Adrenal gland (tissue), 12 donors: ENCODE measurements around the gene EHHADH. TPM values are rescaled to one million over a fixed set of nuclear protein-coding genes. Genes with fewer than 3 reads are reported as not detected.

Experiments
- DNase-seq, 7 donors: peaks; one replicate each; pipeline ENCODE4 v3.0.0-alpha.2; 2019 to 2020
- H3K27ac ChIP-seq, 5 donors: fragments of 200-600 bp; sonication (generic) in 4 of 5; 1 replicate in 3 of 5; 2 replicates in 2 of 5; pipeline versions ENCODE4 v1.5.1 to v1.8.0; 2016 to 2020; ENCODE audit warnings: mild to moderate bottlenecking in 1 of 5
- H3K27me3 ChIP-seq: fragments of 200-600 bp; 2 replicates; pipeline ENCODE4 v1.8.0; 2021
- H3K36me3 ChIP-seq, 2 donors: fragments of 200-600 bp; replicated peaks in 1 of 2; 1 replicate in 1 of 2; 2 replicates in 1 of 2; pipeline versions ENCODE4 v1.5.1 to v1.8.0; 2018 to 2022
- H3K4me1 ChIP-seq, 2 donors: fragments of 200-600 bp; replicated peaks in 1 of 2; 1 replicate in 1 of 2; 2 replicates in 1 of 2; pipeline versions ENCODE4 v1.5.1 to v1.8.0; 2018 to 2021
- H3K4me3 ChIP-seq, 4 donors: fragments of 200-600 bp; sonication (generic) in 3 of 4; one replicate each; pipeline ENCODE4 v1.5.1; 2016 to 2018
- H3K9me3 ChIP-seq, 3 donors: fragments of 200-600 bp; sonication (generic) in 1 of 3; replicated peaks in 1 of 3; 1 replicate in 2 of 3; 2 replicates in 1 of 3; pipeline versions ENCODE4 v1.5.1 to v1.8.0; 2016 to 2021
- CTCF ChIP-seq, 6 experiments: fragments of 450-650 bp in 4 of 6; fragments of 200-600 bp in 2 of 6; sonication (generic) in 1 of 6; IDR thresholded peaks; 1 replicate in 5 of 6; 2 replicates in 1 of 6; pipeline versions ENCODE4 v1.5.1 to v1.8.0; 2016 to 2021; ENCODE audit warnings: antibody characterized with exemption in 6 of 6, mild to moderate bottlenecking in 2 of 6, moderate library complexity in 1 of 6
- POLR2A ChIP-seq, 2 donors: fragments of 450-650 bp; IDR thresholded peaks; one replicate each; pipeline ENCODE4 v1.6.1; 2017; ENCODE audit warnings: antibody characterized with exemption in 2 of 2, mild to moderate bottlenecking in 2 of 2, moderate library complexity in 1 of 2
- WGBS, 4 donors: extraction: QIAGEN DNeasy Blood & Tissue Kit in 2 of 4; methylation state at CpG; one replicate each; pipeline versions ENCODE4 v1.1.5 to v1.1.7; 2013 to 2017; 5-methylcytosine and 5-hydroxymethylcytosine counted together
- intact Hi-C, 2 donors: fragments of 100-400 bp; cut with DNase I; formaldehyde crosslinking; loops; one replicate each; pipeline versions ENCODE4 v1.14.1 to v1.15.0; 2022 to 2023
- polyA plus RNA-seq, 3 donors: library from polyadenylated mRNA; stranded (reverse); fragments of 200-250 nt in 2 of 3; fragments of 350-450 nt in 1 of 3; fragmentation: Illumina TruSeq in 1 of 3; extraction: RNeasy Lipid Tissue Mini Kit (QIAGEN cat#74804) in 1 of 3; gene quantifications; one replicate each; pipeline ENCODE4 v1.2.3, GENCODE V29; 2013 to 2014
- total RNA-seq, 9 donors: library from RNA; depleted of rRNA in 4 of 9; stranded (reverse); fragments of >200 nt in 4 of 9; fragments of 120-200 nt in 1 of 9; fragmentation: NEBNext Ultra II Directional in 1 of 9; extraction: Animal tissue kit (Norgen Biotek cat#: 25700) in 1 of 9; gene quantifications; one replicate each; pipeline versions ENCODE4 v1.1.0 to v1.2.4, GENCODE V29; 2013 to 2023
- donor health status: healthy with polysubstance abuse.
- donor health status: Bipolar disorder and iron deficiency.
- donor health status: DM: yes; HTN: yes; CAD: no.
- donor health status: DM: no; HTN: no; CAD: no.
- donor health status: DM: no; HTN: no; CAD: no.
- donor health status: DM: yes; HTN: yes; CAD: no.

EHHADH gene
- total and polyA plus RNA-seq, 12 donors: 1.6 to 7.8 (median 5.9) TPM

- TF ChIP-seq CTCF (IDR thresholded peaks at IDR 0.05) (no peak), POLR2A (IDR thresholded peaks at IDR 0.05) (no peak)
- Histone ChIP-seq H3K9me3 (no peaks in the 10 kb centered on the region), H3K4me1 (no peaks in the 10 kb centered on the region), H3K27me3 (peaks cover 3% of the 10 kb centered on the region), H3K27ac (no peak overlapping the region), H3K4me3 (no peak overlapping the region), H3K36me3 (no peaks in the 10 kb centered on the region)
- WGBS, 4 donors: 63 to 85% (median 69%) methylated on average over 6 of the region's 6 CpGs
- DNase-seq: no peak
- intact Hi-C loops: no loop called here
Measured at GRCh38 chr3:185164428-185165217, 89.2 kb downstream of the EHHADH start.

- intact Hi-C loops: no loop called here
- H3K4me3 ChIP-seq: no peak overlapping the region
- no peak overlapping the region for H3K27ac ChIP-seq
- no peaks in the 10 kb centered on the region for H3K4me1 ChIP-seq
- TF ChIP-seq CTCF (IDR thresholded peaks at IDR 0.05): no peak
- TF ChIP-seq POLR2A (IDR thresholded peaks at IDR 0.05): no peak
- 81 to 88% (median 84%) methylated on average over 8 of the region's 8 CpGs for WGBS, 4 donors
- DNase-seq: no peak
- H3K36me3 ChIP-seq: no peaks in the 10 kb centered on the region
- no peaks in the 10 kb centered on the region for H3K27me3 ChIP-seq
- no peaks in the 10 kb centered on the region for H3K9me3 ChIP-seq
Measured at GRCh38 chr3:185162634-185163033, 91.2 kb downstream of the EHHADH start.

DNA sequence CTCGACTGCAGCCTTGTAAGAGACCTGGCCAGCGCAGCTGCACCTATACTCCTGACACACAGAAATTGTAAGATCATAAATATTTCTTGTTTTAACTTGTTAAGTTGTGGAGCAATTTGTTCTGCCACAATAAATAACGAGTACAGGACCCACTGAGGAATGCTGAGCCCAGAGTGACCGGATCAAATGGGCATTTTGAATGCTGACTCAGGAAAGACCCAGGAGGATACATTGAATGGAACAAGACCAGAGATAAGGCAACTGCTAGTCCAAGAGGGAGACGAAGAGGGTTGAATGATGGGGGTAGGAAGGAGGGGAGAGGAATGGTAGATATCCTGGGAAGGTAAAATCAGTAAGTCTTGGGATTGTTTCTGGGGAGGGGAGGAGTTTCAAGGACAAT is 92.1 kb downstream of the EHHADH start:
- 75 to 78% (median 77%) methylated on average over 5 of the region's 5 CpGs for WGBS, 4 donors
- H3K9me3 ChIP-seq: no peaks in the 10 kb centered on the region
- no peaks in the 10 kb centered on the region for H3K36me3 ChIP-seq
- no peak overlapping the region for H3K27ac ChIP-seq
- no peak for DNase-seq
- H3K4me3 ChIP-seq: no peak overlapping the region
- no peaks in the 10 kb centered on the region for H3K27me3 ChIP-seq
- no peaks in the 10 kb centered on the region for H3K4me1 ChIP-seq
- intact Hi-C loops: no loop called here
- TF ChIP-seq POLR2A (IDR thresholded peaks at IDR 0.05) (no peak), CTCF (IDR thresholded peaks at IDR 0.05) (no peak)

- intact Hi-C loops: no loop called here
- Histone ChIP-seq H3K36me3 (no peaks in the 10 kb centered on the region), H3K4me3 (no peak overlapping the region), H3K27me3 (peaks cover 4% of the 10 kb centered on the region), H3K27ac (no peak overlapping the region), H3K4me1 (peaks cover 0 to 3% of the 10 kb centered on the region in 2 donors), H3K9me3 (no peaks in the 10 kb centered on the region)
- TF ChIP-seq CTCF (IDR thresholded peaks at IDR 0.05) (no peak), POLR2A (IDR thresholded peaks at IDR 0.05) (no peak)
- 87 to 91% (median 91%) methylated on average over 3 of the region's 3 CpGs for WGBS, 4 donors
- no peak for DNase-seq
Measured at GRCh38 chr3:185157347-185157746, 96.5 kb downstream of the EHHADH start.
